H9 (cell line): ENCODE data around the gene USP3. TPM values are rescaled to one million over a fixed set of nuclear protein-coding genes. Genes with fewer than 3 reads are reported as not detected.
A peak's percentile ranks its signal among the peaks of the same experiment; 100 is the strongest.

Experiments used
- DNase-seq: peaks from one replicate; pipeline ENCODE4 v3.0.0-alpha.2; 2017
- H2AFZ ChIP-seq: one replicate; pipeline ENCODE4 v1.6.1; 2013; ENCODE audit warnings: mild to moderate bottlenecking, low read length, control low read depth, moderate library complexity
- H2AK5ac ChIP-seq: 2 replicates; pipeline ENCODE4 v1.6.1; 2013; ENCODE audit warnings: low read length, control low read depth, mixed read lengths; ENCODE audit not compliant: insufficient read length
- H2BK120ac ChIP-seq: one replicate; pipeline ENCODE4 v1.6.1; 2013; ENCODE audit warnings: low read depth, mild to moderate bottlenecking, low read length, control low read depth, inconsistent platforms; ENCODE audit not compliant: poor library complexity, severe bottlenecking
- H2BK12ac ChIP-seq: 2 replicates; pipeline ENCODE4 v1.6.1; 2013; ENCODE audit warnings: low read length, control low read depth, mixed read lengths, low read depth; ENCODE audit not compliant: insufficient read length
- H2BK15ac ChIP-seq: 2 replicates; pipeline ENCODE4 v1.6.1; 2013; ENCODE audit warnings: low read depth, low read length, control low read depth
- H2BK20ac ChIP-seq: one replicate; pipeline ENCODE4 v1.6.1; 2013; ENCODE audit warnings: low read depth, mild to moderate bottlenecking, low read length, control low read depth, inconsistent platforms; ENCODE audit not compliant: poor library complexity, severe bottlenecking
- H2BK5ac ChIP-seq: 2 replicates; pipeline ENCODE4 v1.6.1; 2013; ENCODE audit warnings: low read length, control low read depth, mixed read lengths; ENCODE audit not compliant: insufficient read length
- H3K14ac ChIP-seq: 2 replicates; pipeline ENCODE4 v1.6.1; 2013; ENCODE audit warnings: low read length, control low read depth; ENCODE audit not compliant: insufficient read depth
- H3K18ac ChIP-seq: 2 replicates; pipeline ENCODE4 v1.6.1; 2013; ENCODE audit warnings: low read depth, mild to moderate bottlenecking, mixed read lengths, low read length, control low read depth; ENCODE audit not compliant: insufficient read length
- H3K23ac ChIP-seq: 2 replicates; pipeline ENCODE4 v1.6.1; 2013; ENCODE audit warnings: low read length, control low read depth, mixed read lengths, low read depth; ENCODE audit not compliant: insufficient read length
- H3K23me2 ChIP-seq: 2 replicates; pipeline ENCODE4 v1.6.1; 2013; ENCODE audit warnings: low read depth, mild to moderate bottlenecking, mixed read lengths, low read length, control low read depth; ENCODE audit not compliant: insufficient read length, poor library complexity, severe bottlenecking
- H3K27ac ChIP-seq: 2 replicates; pipeline ENCODE4 v1.5.1; 2013; ENCODE audit warnings: low read length, control low read depth, mixed read lengths, low read depth; ENCODE audit not compliant: insufficient read length
- H3K27me3 ChIP-seq: 2 replicates; pipeline ENCODE4 v1.6.1; 2013; ENCODE audit warnings: low read length, control low read depth, inconsistent platforms; ENCODE audit not compliant: insufficient read depth
- H3K4ac ChIP-seq: 2 replicates; pipeline ENCODE4 v1.6.1; 2013; ENCODE audit warnings: low read depth, mild to moderate bottlenecking, control low read depth, inconsistent platforms, low read length, moderate library complexity
- H3K4me1 ChIP-seq: 2 replicates; pipeline ENCODE4 v1.6.1; 2013; ENCODE audit warnings: low read length, control low read depth, inconsistent platforms; ENCODE audit not compliant: insufficient read depth
- H3K4me2 ChIP-seq: 2 replicates; pipeline ENCODE4 v1.6.1; 2013; ENCODE audit warnings: low read length, control low read depth, mixed read lengths; ENCODE audit not compliant: insufficient read length, insufficient read depth
- H3K56ac ChIP-seq: 2 replicates; pipeline ENCODE4 v1.6.1; 2013; ENCODE audit warnings: low read depth, mild to moderate bottlenecking, mixed read lengths, low read length, control low read depth; ENCODE audit not compliant: insufficient read length
- H3K79me1 ChIP-seq: 2 replicates; pipeline ENCODE4 v1.6.1; 2013; ENCODE audit warnings: low read depth, mild to moderate bottlenecking, moderate library complexity, low read length, control low read depth, inconsistent platforms; ENCODE audit not compliant: insufficient read depth, poor library complexity, severe bottlenecking
- H3K79me2 ChIP-seq: 2 replicates; pipeline ENCODE4 v1.6.1; 2013; ENCODE audit warnings: low read length, control low read depth, inconsistent platforms; ENCODE audit not compliant: insufficient read depth
- H3K9ac ChIP-seq: 2 replicates; pipeline ENCODE4 v1.6.1; 2013; ENCODE audit warnings: low read length, control low read depth, mixed read lengths; ENCODE audit not compliant: insufficient read length; ENCODE audit errors: extremely low read depth
- H3K9me3 ChIP-seq: one replicate; pipeline ENCODE4 v1.6.1; 2013; ENCODE audit warnings: low read depth, low read length, inconsistent platforms; ENCODE audit not compliant: control insufficient read depth
- H3T11ph ChIP-seq: one replicate; pipeline ENCODE4 v1.6.1; 2013; ENCODE audit warnings: mild to moderate bottlenecking, low read length, control low read depth, inconsistent platforms
- H4K20me1 ChIP-seq: one replicate; pipeline ENCODE4 v1.6.1; 2013; ENCODE audit not compliant: control insufficient read depth, insufficient read length, insufficient read depth
- H4K5ac ChIP-seq: 2 replicates; pipeline ENCODE4 v1.6.1; 2013; ENCODE audit warnings: low read depth, mild to moderate bottlenecking, mixed read lengths, low read length, control low read depth; ENCODE audit not compliant: insufficient read length
- H4K8ac ChIP-seq: replicated peaks from 2 replicates; pipeline ENCODE4 v1.6.1; 2013; ENCODE audit warnings: low read length, control low read depth, mixed read lengths, low read depth; ENCODE audit not compliant: insufficient read length
- H4K91ac ChIP-seq: 2 replicates; pipeline ENCODE4 v1.6.1; 2013; ENCODE audit warnings: low read depth, mild to moderate bottlenecking, moderate library complexity, mixed read lengths, low read length, control low read depth; ENCODE audit not compliant: insufficient read length
- H3K27ac Mint-ChIP-seq, 3 experiments: 2 replicates in 2 of 3; 3 replicates in 1 of 3; pipeline ENCODE4 v1.8.0; 2020 to 2021; ENCODE audit warnings: mixed read lengths in 3 of 3, mild to moderate bottlenecking in 1 of 3, moderate library complexity in 1 of 3
- H3K27me3 Mint-ChIP-seq: 2 replicates; pipeline ENCODE4 v1.8.0; 2021; ENCODE audit warnings: low read depth, mild to moderate bottlenecking, moderate library complexity, mixed read lengths
- H3K36me3 Mint-ChIP-seq, 3 experiments: 2 replicates in 2 of 3; 3 replicates in 1 of 3; pipeline ENCODE4 v1.8.0; 2020 to 2021; ENCODE audit warnings: low read depth in 3 of 3, mixed read lengths in 3 of 3; ENCODE audit not compliant: insufficient read depth in 1 of 3
- H3K4me1 Mint-ChIP-seq, 2 experiments: 2 replicates each; pipeline ENCODE4 v1.8.0; 2020; ENCODE audit warnings: mixed read lengths in 2 of 2
- H3K4me3 Mint-ChIP-seq, 2 experiments: 2 replicates in 1 of 2; 3 replicates in 1 of 2; pipeline ENCODE4 v1.8.0; 2020 to 2021; ENCODE audit warnings: mild to moderate bottlenecking in 2 of 2, mixed read lengths in 2 of 2, moderate library complexity in 1 of 2
- H3K9me3 Mint-ChIP-seq, 2 experiments: 2 replicates in 1 of 2; 3 replicates in 1 of 2; pipeline ENCODE4 v1.8.0; 2020; ENCODE audit warnings: mild to moderate bottlenecking in 2 of 2, mixed read lengths in 2 of 2, moderate library complexity in 1 of 2
- CTCF ChIP-seq: fragments of 200-600 bp; sonication (generic); conservative IDR thresholded peaks from 3 replicates; pipeline ENCODE4 v1.8.0; 2021; ENCODE audit warnings: antibody characterized with exemption, mild to moderate bottlenecking
- WGBS: extraction: QIAGEN DNeasy Blood & Tissue Kit; methylation state at CpG from one replicate; pipeline ENCODE4 v1.1.7; 2013; ENCODE audit warnings: missing lambda C conversion rate, low lambda C conversion rate, mixed read lengths; ENCODE audit not compliant: insufficient read length; ENCODE audit errors: extremely low coverage; 5-methylcytosine and 5-hydroxymethylcytosine counted together
- total RNA-seq: library from RNA; stranded (reverse); gene quantifications from 2 replicates; pipeline ENCODE4 v1.2.1, GENCODE V29; 2021

Gene USP3
- total RNA-seq, 1 experiment from 2014 or later: 14.2 TPM

DNA sequence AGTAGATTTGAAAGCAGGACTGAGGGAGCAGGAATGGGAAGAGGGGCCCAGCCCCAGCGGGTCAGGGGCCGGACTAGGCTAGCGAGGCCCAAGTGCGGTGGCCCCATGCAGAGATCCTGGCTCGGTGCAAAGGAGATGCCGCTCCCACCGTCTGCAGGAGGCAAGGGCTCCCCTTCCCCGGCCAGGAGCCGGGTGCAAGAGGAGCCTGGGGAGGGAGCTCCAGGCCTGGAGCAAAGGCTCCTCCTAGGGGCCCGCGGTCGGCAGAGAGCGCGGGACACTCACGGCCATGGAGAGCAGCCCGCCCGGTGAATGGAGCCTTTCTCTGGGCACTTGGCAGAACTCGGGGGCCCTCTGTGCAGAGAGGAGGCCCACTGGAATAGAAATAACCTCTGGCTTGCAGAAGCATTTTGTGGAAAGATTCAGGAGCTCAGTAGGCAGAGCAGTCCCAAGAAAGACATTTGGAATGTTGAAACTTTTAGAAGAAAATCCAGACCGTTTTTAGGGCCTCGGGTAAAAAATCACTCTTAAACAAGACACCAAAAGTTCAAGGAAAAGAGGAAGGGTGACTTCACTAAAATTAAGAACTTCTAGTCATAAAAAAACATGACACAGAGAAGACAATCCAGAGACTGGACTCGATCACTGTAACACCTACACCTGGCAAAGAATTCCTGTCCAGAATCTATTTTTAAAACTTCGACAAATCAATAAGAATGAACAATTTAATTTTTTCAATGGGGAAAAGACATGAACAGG is 43.0 kb upstream of the USP3 start:
- H3T11ph ChIP-seq: no peak overlapping the region
- H4K20me1 ChIP-seq: no peaks in the 10 kb centered on the region
- no CpG with 5 or more reads among the region's 22 CpGs for WGBS
- H2BK120ac ChIP-seq: no peak overlapping the region
- H4K91ac ChIP-seq: no peak overlapping the region
- no peaks in the 10 kb centered on the region; the same call in 1 of the 2 replicates for H3K27me3 ChIP-seq
- Mint-ChIP-seq H3K9me3 (peaks cover 19 to 22% of the 10 kb centered on the region in 2 experiments), H3K27me3 (peaks cover 17% of the 10 kb centered on the region), H3K4me3 (no peak overlapping the region; a peak in 1 of 5 replicates), H3K36me3 (peaks cover 6 to 22% (median 7%) of the 10 kb centered on the region in 3 experiments), H3K27ac (no peak overlapping the region; a peak in 2 of 7 replicates), H3K4me1 (peaks cover 18 to 21% of the 10 kb centered on the region in 2 experiments)
- no peaks in the 10 kb centered on the region for H3K79me2 ChIP-seq
- H2BK12ac ChIP-seq: no peak overlapping the region
- H3K4me2 ChIP-seq: peak overlapping the region; percentile 1
- no peak overlapping the region for H2BK5ac ChIP-seq
- DNase-seq: peak; percentile 81
- no peak overlapping the region for H2BK15ac ChIP-seq
- no peak overlapping the region for H2AK5ac ChIP-seq
- no peak overlapping the region for H3K14ac ChIP-seq
- peak; percentile 66 for TF ChIP-seq CTCF
- H3K9me3 ChIP-seq: no peaks in the 10 kb centered on the region
- no peaks in the 10 kb centered on the region for H3K23me2 ChIP-seq
- H3K27ac ChIP-seq: no peak overlapping the region
- H2AFZ ChIP-seq: no peak overlapping the region
- H3K23ac ChIP-seq: no peak overlapping the region
- no peaks in the 10 kb centered on the region for H3K79me1 ChIP-seq
- H3K4ac ChIP-seq: no peak overlapping the region
- no peaks in the 10 kb centered on the region for H3K4me1 ChIP-seq
- H3K56ac ChIP-seq: no peak overlapping the region
- H2BK20ac ChIP-seq: no peak overlapping the region
- H4K5ac ChIP-seq: no peak overlapping the region
- H4K8ac ChIP-seq: no peak overlapping the region
- H3K9ac ChIP-seq: no peak overlapping the region
- no peak overlapping the region for H3K18ac ChIP-seq
